NAMALWA (cell line): ENCODE results near the gene TSEN54.
"Not testable (repeated sequence)": the region's sequence is repeated elsewhere in the genome, so short reads cannot be mapped to it uniquely, and the experiment has no call there.

ENCODE experiments used
- DNase-seq: peaks from one replicate; pipeline ENCODE4 v3.0.0-alpha.2; 2015; ENCODE audit warnings: low spot score

Gene TSEN54

GRCh38 chr17:75516255-75516618 is at the start of gene TSEN54:
Gene TSEN54 (plus strand): TSS chr17:75516528. CDS start chr17:75516561, 33 bp downstream.
- DNase-seq, result peak; percentile 89

GRCh38 chr17:75468291-75468754 is 48.0 kb upstream of the TSEN54 start:
- no peak for DNase-seq

- no peak for DNase-seq
Observed at GRCh38 chr17:75468779-75469373, 47.5 kb upstream of the TSEN54 start.

DNA sequence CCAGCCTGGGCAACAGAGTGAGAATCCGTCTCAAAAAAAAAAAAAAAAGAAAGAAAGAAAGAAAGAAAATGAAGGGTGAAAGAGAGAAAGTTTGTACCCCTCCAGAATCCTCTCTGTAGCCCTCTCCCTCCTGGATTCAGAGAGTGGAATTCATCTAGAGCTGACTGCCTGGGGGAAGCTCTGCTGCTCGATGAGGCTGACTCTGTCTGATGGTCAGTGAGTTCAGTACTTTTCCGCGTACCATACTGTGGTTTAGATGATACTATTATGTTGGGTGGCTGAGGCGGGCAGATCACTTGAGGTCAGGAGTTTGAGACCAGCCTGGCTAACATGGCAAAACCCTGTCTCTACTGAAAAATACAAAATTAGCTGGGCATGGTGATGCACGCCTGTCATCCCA is 45.1 kb upstream of the TSEN54 start:
- DNase-seq, result no peak

DNA sequence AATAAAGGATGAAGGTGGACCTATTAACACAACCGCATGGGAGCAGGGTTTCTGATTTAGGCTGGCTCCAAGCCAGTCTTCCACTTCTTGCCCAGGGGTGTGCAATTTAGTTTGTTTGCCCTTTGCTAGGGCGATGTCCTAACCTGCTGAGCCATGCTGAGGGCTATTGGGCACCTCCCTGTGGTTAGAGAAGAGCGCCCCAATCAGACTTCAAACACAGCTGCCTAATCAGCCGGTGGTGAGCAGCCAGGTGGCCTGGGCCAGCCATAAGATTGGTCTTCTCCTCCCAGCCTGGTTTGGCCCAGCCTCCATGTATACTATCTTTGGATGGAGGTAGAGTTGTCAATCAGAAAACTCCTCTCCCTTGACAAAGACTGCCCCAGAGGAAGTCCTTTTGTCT is 44.2 kb upstream of the TSEN54 start:
- peak; percentile 37 for DNase-seq

DNA sequence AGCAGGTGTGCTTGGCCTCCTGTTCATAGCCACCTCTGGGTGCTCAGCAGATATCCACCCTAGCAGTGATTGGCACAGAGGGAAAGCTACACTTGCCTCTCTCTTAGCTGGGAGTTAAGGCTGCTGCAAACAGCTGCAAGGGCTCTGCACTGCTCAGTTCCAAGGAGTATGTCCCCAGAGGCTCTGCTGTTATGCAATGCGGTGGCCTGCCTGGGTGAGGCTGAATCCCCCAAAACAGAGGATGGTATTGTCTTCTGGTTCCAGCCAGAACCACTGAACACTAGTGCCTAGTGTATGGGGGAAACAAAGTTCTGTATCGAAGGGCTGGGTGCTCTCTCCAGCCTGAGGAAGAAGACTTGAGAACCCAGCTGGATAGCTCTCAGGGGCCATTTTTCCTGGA is 43.1 kb upstream of the TSEN54 start:
- no peak for DNase-seq

- no peak for DNase-seq
Observed at GRCh38 chr17:75474736-75475135, 41.6 kb upstream of the TSEN54 start.

GRCh38 chr17:75475144-75475835 is 41.0 kb upstream of the TSEN54 start:
- DNase-seq, result no peak

DNA sequence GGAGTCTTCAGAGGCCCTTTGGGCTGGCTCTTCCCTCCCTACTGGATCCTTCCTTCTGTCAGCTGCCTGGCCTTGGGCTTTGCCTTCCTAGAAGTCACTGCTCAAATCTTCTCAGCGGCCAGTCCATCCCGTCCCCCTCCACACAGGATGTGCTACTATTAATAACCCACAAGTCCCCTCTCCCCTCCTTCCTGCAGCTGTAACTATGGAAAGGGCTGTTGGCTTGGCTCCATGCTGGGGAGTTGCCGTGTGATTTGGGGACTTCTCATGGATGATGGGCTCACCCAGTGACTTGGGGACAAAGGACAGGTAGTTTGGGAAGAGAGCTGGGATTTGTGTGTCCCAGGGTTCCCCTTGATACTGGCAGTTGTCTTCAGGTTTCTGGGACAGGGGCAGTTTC is 40.5 kb upstream of the TSEN54 start:
- DNase-seq, result no peak

GRCh38 chr17:75476271-75476671 is 40.1 kb upstream of the TSEN54 start:
- no peak for DNase-seq

- no peak for DNase-seq
Observed at GRCh38 chr17:75476752-75477489, 39.4 kb upstream of the TSEN54 start.

GRCh38 chr17:75477490-75477862 is 38.9 kb upstream of the TSEN54 start:
- DNase-seq, result not testable (repeated sequence)

DNA sequence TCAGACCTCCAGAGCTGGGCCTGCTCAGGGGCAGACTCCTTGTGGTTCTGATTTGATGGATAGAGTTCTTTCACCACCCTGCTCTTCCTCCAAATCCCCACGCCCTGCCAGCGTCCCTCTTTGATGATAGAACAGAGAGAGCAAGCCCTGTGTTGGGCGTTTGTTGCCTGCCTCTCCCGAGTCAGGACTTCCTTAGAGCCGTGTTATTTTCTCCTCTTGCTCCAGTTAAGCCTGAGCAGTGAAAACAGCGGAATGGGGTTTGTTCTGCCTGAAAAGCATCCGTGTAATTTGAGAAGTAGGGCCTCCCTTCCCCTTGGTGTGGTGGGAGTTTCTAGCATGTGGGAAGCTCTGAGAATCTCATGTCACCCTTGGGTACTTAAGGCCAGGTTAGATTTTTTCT is 37.8 kb upstream of the TSEN54 start:
- DNase-seq, result no peak

DNA sequence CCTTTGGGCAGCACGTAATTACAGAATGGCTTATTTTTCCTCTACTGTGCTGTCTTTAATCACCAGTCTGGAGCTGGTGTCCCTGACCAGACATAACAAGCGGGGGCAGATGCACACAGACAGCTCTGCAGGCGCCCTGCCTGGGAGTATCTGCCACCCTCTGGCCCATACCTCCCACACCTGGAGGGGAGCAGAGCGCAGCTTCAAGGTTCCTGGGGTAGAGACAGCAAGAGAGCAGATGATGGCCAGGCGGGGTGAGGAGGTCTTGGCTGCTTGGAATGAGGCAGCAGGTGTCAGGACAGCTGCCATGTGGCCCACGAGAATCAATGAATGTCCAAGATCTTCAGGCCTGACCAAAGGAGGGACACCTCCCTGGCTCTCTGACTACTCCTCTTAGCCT is 36.0 kb upstream of the TSEN54 start:
- no peak for DNase-seq

- DNase-seq, result no peak
Observed at GRCh38 chr17:75481194-75482068, 34.9 kb upstream of the TSEN54 start.

GRCh38 chr17:75482098-75482942 is 34.0 kb upstream of the TSEN54 start:
- DNase-seq, result no peak

- no peak for DNase-seq
Observed at GRCh38 chr17:75485688-75486087, 30.6 kb upstream of the TSEN54 start.

- DNase-seq, result no peak
Observed at GRCh38 chr17:75486151-75486550, 30.2 kb upstream of the TSEN54 start.

DNA sequence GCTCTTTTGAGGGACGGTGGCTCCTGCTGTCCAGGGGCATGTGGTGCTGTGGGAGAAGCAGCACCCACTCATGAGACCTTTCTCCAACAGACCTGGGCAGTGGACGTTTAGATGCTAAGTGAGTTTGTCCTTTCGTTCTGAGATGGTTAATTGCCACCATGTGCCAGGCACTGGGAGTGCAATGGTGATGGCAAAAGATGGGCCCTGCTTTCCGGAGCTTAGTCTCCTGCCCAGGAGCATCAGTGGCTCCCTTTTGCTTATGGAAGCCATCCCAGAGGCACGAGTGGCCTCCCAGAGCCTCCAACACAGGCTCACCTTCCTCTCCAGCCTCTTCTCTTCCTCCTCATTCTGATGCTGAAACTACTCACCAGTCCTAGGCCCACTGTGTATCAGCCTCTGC is 29.4 kb upstream of the TSEN54 start:
- DNase-seq, result no peak

- DNase-seq, result no peak
Observed at GRCh38 chr17:75487351-75488070, 28.8 kb upstream of the TSEN54 start.
